HTR-8/SVneo (cell line): ENCODE results near the gene TVP23C.
A peak's percentile ranks its signal among the peaks of the same experiment; 100 is the strongest.
"Not testable (repeated sequence)": the region's sequence is repeated elsewhere in the genome, so short reads cannot be mapped to it uniquely, and the experiment has no call there.

Experiments used
- DNase-seq: peaks from one replicate; pipeline ENCODE4 v3.0.0; 2011; ENCODE audit warnings: low spot score, mixed read lengths; ENCODE audit not compliant: insufficient read length
- FAIRE-seq: peaks from 2 replicates; lab custom pipeline; 2011; peaks lifted over from hg19 to GRCh38; lab: Jason Lieb, UNC

The TVP23C gene

GRCh38 chr17:15540371-15541219 is 22.7 kb downstream of the TVP23C start:
- FAIRE-seq, result peak; percentile 86
- DNase-seq, result not testable (repeated sequence)

GRCh38 chr17:15533122-15533521 is 30.2 kb downstream of the TVP23C start:
- FAIRE-seq, DNase-seq: not testable (repeated sequence)

GRCh38 chr17:15526292-15527218 is 36.7 kb downstream of the TVP23C start:
- peak; percentile 96 for FAIRE-seq
- not testable (repeated sequence) for DNase-seq

GRCh38 chr17:15524990-15525985 is 38.0 kb downstream of the TVP23C start:
- peak; percentile 83 for FAIRE-seq
- not testable (repeated sequence) for DNase-seq

- DNase-seq (no peak), FAIRE-seq (no peak)
These were observed 47.1 kb downstream of the TVP23C start for GRCh38 chr17:15516150-15516549.

- FAIRE-seq, result no peak
- no peak for DNase-seq
These were observed 48.8 kb downstream of the TVP23C start for GRCh38 chr17:15514469-15514868.

- FAIRE-seq (no peak), DNase-seq (no peak)
These were observed 49.3 kb downstream of the TVP23C start for GRCh38 chr17:15513856-15514459.

- no peak for DNase-seq
- FAIRE-seq, result no peak
These were observed 50.1 kb downstream of the TVP23C start for GRCh38 chr17:15513058-15513791.

GRCh38 chr17:15512071-15512709 is 51.1 kb downstream of the TVP23C start:
- FAIRE-seq, result no peak
- DNase-seq, result no peak

GRCh38 chr17:15511142-15511541 is 52.1 kb downstream of the TVP23C start:
- DNase-seq (no peak), FAIRE-seq (no peak)

GRCh38 chr17:15510361-15510760 is 52.9 kb downstream of the TVP23C start:
- no peak for FAIRE-seq

GRCh38 chr17:15509095-15509494 is 54.2 kb downstream of the TVP23C start:
- no peak for FAIRE-seq
- DNase-seq, result no peak

More at GRCh38 chr17:15510361-15510760, 52.9 kb downstream of the TVP23C start:
- peak; percentile 45 for DNase-seq

- FAIRE-seq (no peak), DNase-seq (no peak)
These were observed 54.8 kb downstream of the TVP23C start for GRCh38 chr17:15508466-15508865.

- DNase-seq, result no peak
- peak; percentile 76 for FAIRE-seq
These were observed 55.4 kb downstream of the TVP23C start for GRCh38 chr17:15507896-15508295.

- no peak for FAIRE-seq
These were observed 56.3 kb downstream of the TVP23C start for GRCh38 chr17:15507001-15507400.

GRCh38 chr17:15505708-15506107 is 57.6 kb downstream of the TVP23C start:
- not testable (repeated sequence) for FAIRE-seq, DNase-seq

More at GRCh38 chr17:15507001-15507400, 56.3 kb downstream of the TVP23C start:
- no peak for DNase-seq

GRCh38 chr17:15503731-15504130 is 59.6 kb downstream of the TVP23C start:
- FAIRE-seq (no peak), DNase-seq (no peak)
